Hindlimb muscle (tissue), 1 donor: Measurements from ENCODE around the gene CFAP221. TPM values are rescaled to one million over a fixed set of nuclear protein-coding genes. Genes with fewer than 3 reads are reported as not detected.

ENCODE experiments used
- DNase-seq: peaks from one replicate; pipeline ENCODE4 v3.0.0-alpha.2; 2013
- polyA plus RNA-seq: library from polyadenylated mRNA; unstranded; fragments of 120-200 nt; gene quantifications from one replicate; pipeline ENCODE4 v1.2.1, GENCODE V29; 2013; ENCODE audit not compliant: insufficient read length

Gene CFAP221
- polyA plus RNA-seq: 0.15 TPM

GRCh38 chr2:119544075-119544938, at the start of gene CFAP221:
Gene CFAP221, plus strand, starts transcription at chr2:119544449. Its CDS starts 1,683 bp downstream, at chr2:119546132.
- peak; percentile 85 for DNase-seq

GRCh38 chr2:119495948-119496347, 48.3 kb upstream of the CFAP221 start:
- no peak for DNase-seq

- no peak for DNase-seq
These were observed 47.6 kb upstream of the CFAP221 start for GRCh38 chr2:119496682-119497081.

GRCh38 chr2:119508756-119509155, 35.5 kb upstream of the CFAP221 start:
- DNase-seq: no peak

- DNase-seq: no peak
These were observed 32.3 kb upstream of the CFAP221 start for GRCh38 chr2:119511989-119512388.

DNA sequence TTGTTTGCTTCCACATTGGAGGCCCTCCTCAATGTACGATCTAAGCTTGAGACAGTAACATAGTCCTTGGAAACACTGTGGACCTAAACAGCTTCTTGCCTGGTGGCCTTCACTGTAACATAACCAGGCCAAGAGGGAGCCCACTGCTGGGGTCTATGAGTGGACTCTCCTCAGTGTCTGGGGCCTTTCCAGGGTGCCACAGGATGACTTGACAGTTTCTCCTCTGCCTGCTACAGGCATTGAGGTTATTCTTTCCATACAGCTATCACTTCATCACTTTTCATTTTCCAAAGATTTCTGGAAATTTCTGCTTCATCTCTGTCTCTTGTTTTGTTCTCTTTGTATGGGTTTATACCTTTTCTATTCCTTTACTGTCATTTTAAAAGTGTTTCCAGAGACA, 31.3 kb upstream of the CFAP221 start:
- DNase-seq: no peak

- DNase-seq: no peak
These were observed 30.4 kb upstream of the CFAP221 start for GRCh38 chr2:119513832-119514231.

DNA sequence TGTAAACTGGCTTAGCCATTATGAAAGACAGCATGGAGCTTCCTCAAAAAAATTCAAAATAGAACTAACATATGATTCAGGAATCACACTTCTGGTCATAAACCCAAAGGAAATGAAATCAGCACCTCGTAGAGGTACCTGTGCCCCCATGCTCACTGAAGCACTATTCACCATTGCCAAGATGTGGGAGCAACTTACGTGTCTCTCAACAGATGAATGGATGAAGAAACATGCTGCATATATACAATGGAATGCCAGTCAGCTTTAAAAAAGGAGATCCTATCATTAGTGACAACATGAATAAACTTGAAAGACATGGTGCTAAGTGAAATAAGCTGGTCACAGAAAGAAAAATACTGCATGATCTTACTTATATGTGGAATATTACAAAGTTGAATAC, 28.1 kb upstream of the CFAP221 start:
- DNase-seq: no peak

DNA sequence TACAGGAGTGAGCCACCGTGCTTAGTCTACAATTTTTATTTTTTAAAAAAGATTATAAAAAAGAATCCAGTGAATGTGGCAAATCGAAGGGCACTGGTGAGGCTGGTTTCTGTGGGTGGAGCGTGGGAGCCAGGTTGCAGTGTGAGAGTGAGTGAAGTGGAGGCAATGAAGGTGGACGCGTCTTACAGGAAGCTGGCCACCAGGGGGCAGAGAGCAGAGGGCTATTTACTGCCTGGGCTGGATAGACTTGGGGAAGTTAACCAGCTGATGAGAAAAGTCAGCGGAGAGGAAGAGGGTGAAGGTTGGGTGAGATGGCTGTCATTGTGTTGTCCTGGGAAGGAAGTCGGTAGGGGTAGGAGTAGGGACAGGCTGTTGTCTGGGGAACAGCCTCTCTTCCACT, 26.8 kb upstream of the CFAP221 start:
- peak; percentile 11 for DNase-seq

GRCh38 chr2:119518401-119519056, 25.7 kb upstream of the CFAP221 start:
- no peak for DNase-seq

DNA sequence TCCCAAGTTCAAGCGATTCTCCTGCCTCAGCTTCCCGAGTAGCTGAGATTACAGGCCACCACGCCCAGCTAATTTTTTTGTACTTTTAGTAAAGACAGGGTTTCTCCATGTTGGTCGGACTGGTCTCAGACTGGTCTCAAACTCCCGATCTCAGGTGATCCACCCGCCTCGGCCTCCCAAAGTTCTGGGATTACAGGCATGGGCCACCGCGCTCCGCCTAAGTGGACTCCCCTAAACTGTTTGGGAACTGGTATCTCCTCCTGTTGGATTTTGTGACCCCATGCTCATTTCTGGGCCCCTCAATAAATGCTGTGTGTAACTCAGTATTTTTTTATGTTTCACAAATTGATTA, 25.2 kb upstream of the CFAP221 start:
- DNase-seq: no peak

DNA sequence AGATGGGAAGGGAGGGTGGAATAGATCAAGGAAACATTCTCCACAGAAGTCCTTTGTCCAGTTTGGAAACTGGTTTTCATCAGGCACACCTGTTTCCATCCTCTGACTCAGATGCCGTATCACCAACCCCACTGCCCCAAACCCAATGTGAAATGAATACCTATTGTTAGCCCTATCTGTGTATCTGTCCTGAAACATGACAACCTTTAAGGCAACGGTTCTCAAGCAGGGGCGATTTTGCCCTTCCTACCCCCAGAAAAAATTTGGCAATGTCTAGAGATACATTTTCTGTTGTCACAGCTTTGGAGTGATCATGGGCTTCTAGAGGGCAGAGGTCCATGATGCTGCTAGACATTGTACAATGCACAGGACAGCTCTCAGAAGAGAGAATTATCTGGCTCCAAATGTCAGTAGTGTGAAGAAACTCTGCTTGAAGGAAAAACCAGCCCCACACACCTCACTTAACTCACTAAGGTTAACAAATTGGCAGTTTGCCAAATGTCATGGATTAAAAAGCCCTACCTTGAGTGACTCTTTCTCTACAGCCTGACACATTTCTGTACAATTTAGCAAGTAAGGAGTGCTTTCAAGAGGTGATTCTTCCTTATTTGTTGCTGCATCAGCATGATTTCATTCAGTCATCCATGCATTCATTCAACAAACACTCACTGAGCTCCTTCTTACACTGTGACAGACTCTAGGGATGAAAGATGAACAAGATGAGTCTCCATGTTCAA, 23.4 kb upstream of the CFAP221 start:
- DNase-seq: no peak

- DNase-seq: no peak
These were observed 22.7 kb upstream of the CFAP221 start for GRCh38 chr2:119521433-119522050.

- no peak for DNase-seq
These were observed 21.6 kb upstream of the CFAP221 start for GRCh38 chr2:119522671-119523070.

DNA sequence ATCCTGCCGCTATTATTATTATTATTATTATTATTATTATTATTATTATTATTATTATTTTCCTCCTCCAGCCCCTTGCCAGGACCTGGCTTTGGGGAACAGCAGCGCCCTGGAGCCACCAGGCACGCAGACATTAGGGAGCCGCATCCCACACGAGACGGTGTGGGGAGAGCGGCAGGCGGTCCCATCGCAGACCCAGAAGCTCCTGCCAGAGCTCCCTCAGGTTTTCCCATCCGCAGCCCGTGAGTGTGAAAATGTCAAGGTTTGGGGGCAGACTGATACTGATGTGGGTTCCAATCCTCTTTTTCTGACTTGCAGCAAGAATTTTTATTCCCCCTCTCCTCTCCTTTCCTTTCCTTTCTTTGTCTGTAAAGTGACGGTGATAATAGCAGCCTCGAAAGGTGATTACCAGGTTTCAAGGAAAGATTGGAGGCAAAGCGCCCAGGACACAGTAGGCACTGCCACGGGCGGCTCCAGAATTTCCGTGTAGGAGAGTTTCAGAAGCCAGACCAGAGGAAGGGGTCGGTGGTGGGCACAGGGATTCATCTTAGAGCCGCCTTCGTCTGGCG, 20.8 kb upstream of the CFAP221 start:
- no peak for DNase-seq

GRCh38 chr2:119523952-119524694, 20.1 kb upstream of the CFAP221 start, which contains the start of gene SCTR:
Gene SCTR, minus strand, starts transcription at chr2:119524483. Its CDS starts 257 bp downstream, at chr2:119524226.
- no peak for DNase-seq

GRCh38 chr2:119525614-119526013, 18.6 kb upstream of the CFAP221 start:
- no peak for DNase-seq

DNA sequence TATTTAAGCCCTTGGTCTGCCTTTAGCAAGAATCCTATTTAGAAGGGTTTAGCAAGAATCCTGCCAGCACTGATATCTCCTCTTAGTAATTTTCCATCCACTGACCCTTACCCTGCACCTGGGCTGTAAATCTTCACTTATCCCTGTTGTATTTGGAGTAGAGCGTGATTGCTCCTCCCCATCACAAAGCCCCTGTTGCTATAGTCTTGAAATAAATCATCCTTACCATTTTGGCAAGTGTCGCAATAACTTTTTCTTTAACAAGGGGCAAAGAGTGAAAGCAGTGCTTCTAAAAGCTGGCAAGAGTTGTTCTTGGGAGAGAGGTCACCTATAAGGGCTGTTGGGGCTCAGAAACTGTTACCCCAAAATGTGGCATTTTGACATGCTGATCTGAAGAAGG, 16.2 kb upstream of the CFAP221 start:
- no peak for DNase-seq

- no peak for DNase-seq
These were observed 13.0 kb upstream of the CFAP221 start for GRCh38 chr2:119531292-119531691.

DNA sequence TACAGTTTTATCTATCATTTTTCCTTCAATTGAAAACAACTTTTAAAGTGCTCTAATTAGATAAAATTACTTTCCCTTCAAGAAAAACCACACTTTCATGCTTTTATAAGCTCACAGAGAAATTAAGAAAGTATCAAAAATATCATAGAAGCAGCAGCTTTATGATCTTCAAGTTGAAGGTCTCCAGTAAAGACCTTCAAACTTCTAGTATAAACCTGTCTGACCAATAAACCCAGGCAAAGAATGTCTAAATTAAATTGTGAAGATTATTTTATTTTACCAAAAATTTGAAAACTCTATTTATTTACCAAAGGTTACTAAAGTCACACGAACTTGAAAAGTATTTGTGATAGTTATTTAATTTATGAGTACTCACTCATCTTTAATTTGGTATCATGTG, 10.7 kb upstream of the CFAP221 start:
- no peak for DNase-seq

DNA sequence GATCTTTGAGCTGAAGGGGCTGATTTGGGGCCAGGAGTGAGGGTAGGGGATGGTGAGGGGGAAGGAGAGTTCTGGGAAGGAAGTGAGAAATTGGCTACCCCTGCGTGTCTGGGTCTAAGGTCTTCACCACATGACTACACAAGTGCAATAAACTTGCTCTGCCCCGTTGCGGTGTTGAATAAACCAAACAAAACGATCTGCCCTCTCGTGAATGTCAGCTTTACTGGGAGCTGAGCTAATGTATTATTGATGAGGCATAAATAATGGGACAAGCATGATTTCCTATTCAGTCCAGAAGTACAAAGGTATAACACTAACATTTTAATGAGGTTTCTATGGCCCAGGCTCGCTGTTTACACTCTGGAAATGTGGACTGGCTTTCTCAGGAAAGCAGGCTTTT, 8.0 kb upstream of the CFAP221 start:
- no peak for DNase-seq

DNA sequence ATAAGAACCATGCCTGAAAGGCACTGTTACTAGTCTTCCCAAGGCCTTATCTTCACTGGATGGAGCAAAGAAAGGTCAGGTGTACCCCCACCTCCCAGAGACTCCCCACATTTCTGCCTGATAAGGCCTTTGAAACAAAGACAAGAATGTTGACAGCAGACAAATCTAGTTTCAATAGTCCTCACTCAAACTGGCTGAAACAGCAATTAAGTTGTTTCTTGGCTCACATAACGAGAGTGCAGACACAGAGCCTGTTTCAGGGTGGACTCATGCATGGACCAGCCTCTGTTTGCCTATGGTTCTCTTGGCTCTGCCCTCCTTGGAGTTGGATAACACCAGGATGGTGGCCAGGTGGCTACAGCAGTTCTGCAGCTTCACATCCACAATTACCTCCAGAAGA, 7.5 kb upstream of the CFAP221 start:
- no peak for DNase-seq
